Hematopoietic multipotent progenitor cell treated with erythropoietin and hydrocortisone succinate and interleukin-3 and kit ligand, for 6 days (in vitro differentiated cells): ENCODE measurements around the gene NDST1.
"Not testable (repeated sequence)": the region's sequence is repeated elsewhere in the genome, so short reads cannot be mapped to it uniquely, and the experiment has no call there.

ENCODE experiments used
- DNase-seq: peaks from one replicate; pipeline ENCODE4 v3.0.0-alpha.2; 2015

Gene NDST1

DNA sequence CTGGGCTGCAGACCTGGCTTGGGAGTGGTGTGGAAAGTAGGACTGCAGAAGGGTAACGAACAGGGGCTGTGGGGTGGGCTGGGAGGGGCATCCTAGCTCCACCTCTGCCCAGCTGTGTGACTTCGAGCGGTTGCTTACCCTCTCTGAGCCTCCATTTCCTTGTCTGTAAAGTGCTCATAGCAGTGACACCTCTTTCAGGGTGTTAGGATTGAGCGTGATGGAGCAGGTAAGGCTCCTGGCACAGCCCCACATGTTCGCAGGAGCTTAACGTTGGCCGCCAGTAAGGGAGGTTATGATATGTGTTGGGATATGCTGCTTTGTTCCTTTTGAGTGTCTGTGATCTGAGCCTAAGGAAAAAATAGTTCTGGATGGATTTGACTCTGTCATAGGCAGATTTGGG is 2.1 kb downstream of the NDST1 start:
- DNase-seq: no peak

GRCh38 chr5:150510460-150511263 is 2.7 kb downstream of the NDST1 start:
- no peak for DNase-seq

- peak; percentile 72 for DNase-seq
These were observed 3.8 kb downstream of the NDST1 start for GRCh38 chr5:150511578-150512367.

- DNase-seq: no peak
These were observed 4.4 kb downstream of the NDST1 start for GRCh38 chr5:150512368-150512747.

GRCh38 chr5:150513375-150514309 is 5.7 kb downstream of the NDST1 start:
- peak; percentile 22 for DNase-seq

GRCh38 chr5:150514708-150515211 is 6.8 kb downstream of the NDST1 start:
- DNase-seq: no peak

GRCh38 chr5:150515446-150515845 is 7.5 kb downstream of the NDST1 start:
- no peak for DNase-seq

DNA sequence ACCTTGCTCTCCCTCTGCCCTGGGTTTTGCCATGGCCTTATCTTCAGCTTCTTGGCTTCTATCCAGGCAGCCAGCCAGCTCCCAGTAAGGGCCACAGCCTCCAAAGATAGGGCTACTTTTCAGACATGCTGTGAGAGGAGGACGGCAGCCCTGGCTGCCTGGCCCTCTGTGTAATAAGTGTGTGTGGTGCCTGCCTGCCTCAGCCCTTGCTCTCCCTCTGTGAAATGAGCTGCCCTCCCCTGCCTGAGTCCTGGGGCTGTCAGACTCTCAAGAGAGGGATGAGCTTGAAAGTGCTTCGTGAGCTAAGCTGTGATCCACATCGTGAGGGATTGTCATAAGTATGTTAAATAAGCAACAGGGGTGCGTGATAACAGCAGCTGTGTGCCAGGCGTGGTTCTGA is 8.1 kb downstream of the NDST1 start:
- DNase-seq: peak; percentile 95

DNA sequence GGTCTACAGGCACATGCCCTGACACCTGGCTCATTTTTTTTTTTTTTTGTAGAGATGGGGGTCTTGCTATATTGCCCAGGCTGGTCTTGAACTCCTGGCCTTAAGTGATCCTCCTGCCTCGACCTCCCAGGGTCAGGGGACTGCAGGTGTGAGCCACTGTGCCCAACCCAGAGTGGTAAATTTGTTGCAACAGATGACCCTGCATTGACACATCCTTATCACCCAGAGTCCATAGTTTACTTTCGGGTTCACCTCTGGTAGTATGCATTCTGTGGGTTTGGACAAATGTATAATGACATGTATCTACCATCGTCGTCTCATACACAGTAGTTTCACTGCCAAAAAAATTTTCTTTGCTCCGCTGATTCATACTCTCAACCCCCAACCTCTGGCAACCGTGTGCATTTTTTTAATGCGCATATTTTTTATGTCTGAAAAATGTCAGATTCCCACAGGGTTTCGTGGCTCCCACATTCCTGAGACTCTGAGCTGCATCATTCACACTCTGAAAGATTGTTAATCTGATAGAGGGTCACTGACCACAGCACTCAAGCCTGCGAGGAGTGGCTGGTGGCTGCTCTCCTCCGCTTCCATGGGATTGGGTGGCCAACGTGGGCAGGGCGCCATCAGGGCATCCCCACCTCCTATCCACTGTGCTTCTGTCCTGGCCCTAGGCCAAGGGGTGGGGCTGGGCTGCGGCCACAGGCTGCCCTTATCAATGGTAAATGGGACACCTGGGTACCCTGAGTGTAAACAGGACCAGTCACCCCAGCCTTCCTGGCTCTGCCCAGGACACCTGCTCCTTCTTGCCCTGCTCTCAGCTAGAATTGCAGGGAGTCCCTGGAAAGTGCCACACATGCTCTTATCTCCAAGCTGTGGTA is 9.6 kb downstream of the NDST1 start:
- peak; percentile 73 for DNase-seq

DNA sequence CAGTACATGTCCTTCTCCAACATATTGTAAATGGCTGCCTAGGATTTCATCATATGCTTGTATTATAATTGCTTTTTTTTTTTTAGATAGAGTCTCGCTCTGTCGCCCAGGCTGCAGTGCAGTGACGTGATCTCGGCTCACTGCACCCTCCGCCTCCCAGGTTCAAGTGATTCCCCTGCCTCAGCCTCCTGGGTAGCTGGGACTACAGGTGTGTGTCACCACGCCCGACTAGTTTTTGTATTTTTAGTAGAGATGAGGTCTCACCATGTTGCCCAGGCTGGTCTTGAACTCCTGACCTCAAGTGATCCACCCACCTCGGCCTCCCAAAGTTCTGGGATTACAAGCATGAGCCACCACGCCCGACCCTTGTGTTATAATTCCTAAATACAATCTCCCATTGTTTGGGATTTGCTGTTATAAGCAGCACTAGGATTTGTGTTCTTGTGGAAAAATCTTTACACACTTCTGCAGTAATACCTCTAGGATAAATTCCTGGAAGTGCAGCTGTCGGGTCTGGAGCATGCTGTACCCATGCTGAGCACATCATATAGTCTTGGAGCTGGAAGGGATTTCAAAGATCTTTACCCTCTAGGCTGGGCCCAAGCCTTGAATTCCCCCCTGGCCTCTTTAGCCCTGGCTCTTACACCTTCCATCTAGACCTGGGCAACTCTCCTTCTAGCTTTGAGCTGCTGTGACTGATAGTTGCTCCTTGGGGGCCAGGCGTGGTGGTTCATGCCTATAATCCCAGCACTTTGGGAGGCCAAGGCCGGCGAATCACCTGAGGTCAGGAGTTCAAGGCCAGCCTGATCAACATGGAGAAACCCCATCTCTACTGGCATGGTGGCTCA is 11.0 kb downstream of the NDST1 start:
- DNase-seq: not testable (repeated sequence)

- DNase-seq: no peak
These were observed 11.6 kb downstream of the NDST1 start for GRCh38 chr5:150519560-150519945.

GRCh38 chr5:150519978-150520377 is 12.0 kb downstream of the NDST1 start:
- DNase-seq: no peak

- no peak for DNase-seq
These were observed 13.0 kb downstream of the NDST1 start for GRCh38 chr5:150520747-150521521.

DNA sequence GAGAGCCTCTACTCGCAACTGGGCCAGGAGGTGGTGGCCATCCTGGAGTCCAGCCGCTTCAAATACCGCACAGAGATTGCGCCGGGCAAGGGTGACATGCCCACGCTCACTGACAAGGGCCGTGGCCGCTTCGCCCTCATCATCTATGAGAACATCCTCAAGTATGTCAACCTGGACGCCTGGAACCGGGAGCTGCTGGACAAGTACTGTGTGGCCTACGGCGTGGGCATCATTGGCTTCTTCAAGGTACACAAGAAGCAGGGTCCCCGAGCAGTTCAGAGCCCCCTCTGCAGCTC is 13.5 kb downstream of the NDST1 start:
- no peak for DNase-seq

DNA sequence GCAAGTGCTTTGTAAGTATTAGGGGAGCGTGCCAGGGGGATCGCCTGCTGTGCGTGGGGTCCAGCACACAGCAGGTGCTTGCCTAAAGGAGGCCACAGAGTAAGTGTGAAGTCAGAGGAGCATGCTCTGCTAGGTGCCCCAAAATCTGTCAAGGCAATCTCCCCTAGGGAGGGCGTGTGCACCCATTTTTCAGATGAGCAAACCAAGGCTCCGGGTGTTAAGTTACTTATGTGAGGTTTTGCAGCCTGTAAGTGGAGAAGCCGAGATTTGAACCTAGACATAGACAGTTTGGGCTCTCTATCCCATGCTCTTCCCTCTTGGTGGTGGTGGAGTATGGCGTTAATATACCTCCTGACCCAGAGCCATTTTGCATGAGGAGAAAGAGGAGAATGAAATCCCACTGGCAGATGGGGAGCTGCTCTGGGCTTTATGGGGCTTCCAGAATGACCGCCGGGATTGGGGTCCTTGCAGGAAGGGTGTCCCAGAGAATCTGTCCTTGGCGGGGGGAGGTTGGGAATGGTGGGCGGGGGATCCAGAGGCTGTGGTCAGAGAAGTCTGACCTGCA is 14.1 kb downstream of the NDST1 start:
- DNase-seq: no peak

DNA sequence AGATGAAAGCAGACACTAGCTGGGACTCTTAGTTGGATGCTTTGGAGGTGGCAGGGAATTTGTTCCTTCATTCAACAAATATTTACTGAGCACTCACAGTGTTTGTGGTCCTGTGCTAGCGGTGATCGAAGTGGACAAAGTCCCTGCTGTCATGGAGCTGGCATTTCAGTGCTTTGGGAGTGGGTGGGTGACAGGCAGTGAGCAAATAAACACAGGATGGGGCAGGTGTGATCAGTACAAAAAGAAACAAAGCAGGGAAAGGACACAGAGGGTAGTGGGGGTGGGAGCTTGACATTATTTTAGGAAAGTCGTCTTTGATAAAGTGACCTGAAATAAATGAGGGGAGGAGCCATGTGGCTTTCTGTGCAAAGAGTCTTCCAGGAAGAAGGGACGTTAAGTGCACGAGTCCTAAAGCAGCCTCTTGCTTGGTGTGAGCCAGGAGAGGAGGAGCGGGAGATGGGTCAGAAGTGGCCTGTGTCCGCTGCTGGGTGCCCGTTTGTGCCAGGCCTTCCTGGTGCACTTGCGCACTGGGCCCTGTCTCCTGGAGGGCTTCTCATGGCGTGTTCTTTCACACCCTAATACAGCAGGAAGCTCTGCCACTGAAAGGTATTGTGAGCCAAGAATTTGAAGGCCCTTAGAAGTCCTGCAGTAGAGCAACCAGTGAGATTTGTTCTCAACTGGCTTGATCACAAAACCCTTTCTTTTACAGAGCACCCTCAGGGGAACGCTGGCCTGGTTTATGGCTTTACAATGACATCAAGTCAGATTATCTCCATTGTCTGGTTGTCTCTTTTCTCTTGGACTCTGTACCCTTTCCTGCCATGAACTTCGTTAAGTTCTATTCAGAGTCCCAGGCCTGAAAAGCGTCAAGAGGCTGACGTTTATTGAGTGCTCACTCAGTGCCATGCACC is 14.8 kb downstream of the NDST1 start:
- DNase-seq: no peak

- peak; percentile 79 for DNase-seq
These were observed 15.8 kb downstream of the NDST1 start for GRCh38 chr5:150523472-150524350.

DNA sequence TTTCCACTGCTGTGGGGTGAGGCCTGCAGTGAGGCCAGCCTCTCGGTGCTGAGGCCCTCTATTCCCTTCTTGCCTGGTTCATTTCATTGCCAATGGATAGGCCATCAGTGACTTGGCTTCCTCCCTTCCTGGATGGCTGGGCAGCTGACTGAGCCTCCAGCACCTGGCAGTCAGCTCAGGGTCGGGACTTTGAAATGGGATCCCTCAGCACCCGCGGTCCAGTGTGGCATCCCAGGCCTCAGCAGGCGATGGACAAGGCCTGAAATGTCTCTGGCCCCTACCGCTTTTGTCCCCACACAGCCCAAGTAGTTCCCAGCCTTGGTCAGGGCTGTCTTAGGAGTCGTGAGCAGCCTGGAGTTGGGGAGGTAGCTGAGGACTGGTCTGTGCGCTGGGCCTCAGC is 17.2 kb downstream of the NDST1 start:
- no peak for DNase-seq
